GM23338 (cell line): ENCODE data around the gene CDKN1A.

ENCODE experiments used
- CREB1 ChIP-seq: fragments of 250-450 bp; sonication (Bioruptor Pico); IDR thresholded peaks from 2 replicates; pipeline ENCODE4 v1.5.0; 2020; ENCODE audit warnings: low read depth, mild to moderate bottlenecking, moderate library complexity
- CTCF ChIP-seq, 2 experiments: fragments of 200-600 bp in 1 of 2; sonication (generic) in 1 of 2; conservative IDR thresholded peaks; 2 replicates each; pipeline versions ENCODE4 v1.5.1 to v1.6.1; 2016 to 2017; ENCODE audit warnings: antibody characterized with exemption in 2 of 2, low read depth in 2 of 2, mild to moderate bottlenecking in 2 of 2, moderate library complexity in 1 of 2
- EZH2 ChIP-seq: fragments of 200-600 bp; sonication (generic); IDR thresholded peaks from one replicate; pipeline ENCODE4 v1.8.0; 2017; ENCODE audit warnings: antibody characterized with exemption, mild to moderate bottlenecking, low read depth; ENCODE audit not compliant: unreplicated experiment
- EZH2phosphoT487 ChIP-seq: fragments of 200-600 bp; sonication (generic); IDR thresholded peaks from one replicate; pipeline ENCODE4 v1.8.1; 2018; ENCODE audit warnings: antibody characterized with exemption; ENCODE audit not compliant: unreplicated experiment
- NANOG ChIP-seq: IDR thresholded peaks from 2 replicates; pipeline ENCODE4 v1.6.1; 2016; ENCODE audit warnings: antibody characterized with exemption, borderline replicate concordance
- POLR2AphosphoS5 ChIP-seq: IDR thresholded peaks from 2 replicates; pipeline ENCODE4 v1.6.1; 2016; ENCODE audit warnings: antibody characterized with exemption, low read depth
- ZNF331 ChIP-seq: fragments of 250-450 bp; sonication (Bioruptor Pico); IDR thresholded peaks from 2 replicates; pipeline ENCODE4 v1.5.0; 2020; ENCODE audit warnings: low read depth, mild to moderate bottlenecking, moderate library complexity

- TF ChIP-seq CTCF (conservative IDR thresholded peaks at IDR 0.05; ENCODE audit: low read depth in 2 of 2) (no peak), EZH2 (no peak), POLR2AphosphoS5 (no peak), NANOG (no peak), CREB1 (CRISPR knock-in tag) (no peak), ZNF331 (CRISPR knock-in tag) (no peak), EZH2phosphoT487 (no peak)
Measured at GRCh38 chr6:36733300-36733699, 54.8 kb downstream of the CDKN1A start.
